HG03108 (cell line): ENCODE results near the gene BTBD16.

Experiments used
- ATAC-seq: cut with Tn5 transposase; IDR thresholded peaks from one replicate; pipeline ENCODE4 v1.9.1; 2021; ENCODE audit warnings: moderate library complexity; ENCODE audit not compliant: unreplicated experiment

BTBD16 gene

GRCh38 chr10:122338609-122339441, 67.7 kb downstream of the BTBD16 start:
- ATAC-seq: no peak

- ATAC-seq: no peak
Observed at GRCh38 chr10:122341141-122341810, 70.2 kb downstream of the BTBD16 start.

GRCh38 chr10:122342293-122343134, 71.4 kb downstream of the BTBD16 start:
- ATAC-seq: no peak

- no peak for ATAC-seq
Observed at GRCh38 chr10:122343135-122343800, 72.2 kb downstream of the BTBD16 start.

- ATAC-seq: no peak
Observed at GRCh38 chr10:122343936-122344335, 72.8 kb downstream of the BTBD16 start.

- ATAC-seq: no peak
Observed at GRCh38 chr10:122344741-122345258, 73.7 kb downstream of the BTBD16 start.

- no peak for ATAC-seq
Observed at GRCh38 chr10:122346326-122346950, 75.3 kb downstream of the BTBD16 start.

- ATAC-seq: no peak
Observed at GRCh38 chr10:122347170-122347841, 76.2 kb downstream of the BTBD16 start.

- ATAC-seq: no peak
Observed at GRCh38 chr10:122348512-122348911, 77.4 kb downstream of the BTBD16 start.

GRCh38 chr10:122348935-122349361, 77.9 kb downstream of the BTBD16 start:
- no peak for ATAC-seq

- no peak for ATAC-seq
Observed at GRCh38 chr10:122349758-122350369, 78.8 kb downstream of the BTBD16 start.

GRCh38 chr10:122350893-122351292, 79.8 kb downstream of the BTBD16 start:
- ATAC-seq: no peak

GRCh38 chr10:122352817-122353525, 81.9 kb downstream of the BTBD16 start:
- ATAC-seq: no peak

- no peak for ATAC-seq
Observed at GRCh38 chr10:122354383-122354782, 83.3 kb downstream of the BTBD16 start.

- ATAC-seq: no peak
Observed at GRCh38 chr10:122357685-122358084, 86.6 kb downstream of the BTBD16 start.

GRCh38 chr10:122359621-122360020, 88.5 kb downstream of the BTBD16 start:
- no peak for ATAC-seq

GRCh38 chr10:122361046-122361445, 90.0 kb downstream of the BTBD16 start:
- ATAC-seq: no peak

GRCh38 chr10:122362031-122362592, 91.0 kb downstream of the BTBD16 start:
- ATAC-seq: no peak
